Esophagus mucosa (tissue), 1 donor: ENCODE results near the gene CDC42BPB. TPM values are rescaled to one million over a fixed set of nuclear protein-coding genes. Genes with fewer than 3 reads are reported as not detected.
"Not testable (repeated sequence)": the region's sequence is repeated elsewhere in the genome, so short reads cannot be mapped to it uniquely, and the experiment has no call there.

Experiments used
- ATAC-seq: fragments of 200-7000 bp; cut with Tn5 transposase; one replicate; pipeline ENCODE4 v1.9.1; 2020
- total RNA-seq: library from RNA; stranded (reverse); gene quantifications from one replicate; pipeline ENCODE4 v1.2.4, GENCODE V29; 2023
- donor health status: DM: yes; HTN: yes; CAD: no.

CDC42BPB gene
- total RNA-seq, 1 donor from 2014 or later, result 48.5 TPM

DNA sequence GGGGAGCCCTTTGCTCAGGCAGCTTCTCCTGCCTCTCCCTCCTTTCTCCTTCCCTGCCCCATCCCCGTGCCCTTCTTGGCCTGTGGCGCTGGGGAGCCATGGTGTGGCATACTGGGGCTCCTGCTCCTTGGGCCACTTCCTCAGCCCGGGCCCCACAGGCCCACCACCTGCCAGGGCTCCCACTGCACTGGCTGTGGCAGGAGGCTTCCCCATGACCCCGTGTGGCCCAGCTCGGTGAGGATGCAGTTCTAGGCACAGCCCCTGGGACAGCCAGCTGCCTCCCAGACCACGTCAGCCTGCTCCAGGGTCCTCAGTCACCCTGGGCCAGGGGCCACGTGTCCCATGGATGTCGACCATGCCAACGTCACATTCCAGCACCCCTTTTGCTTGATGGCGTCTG, 147.9 kb downstream of the CDC42BPB start:
- ATAC-seq, result no peak

DNA sequence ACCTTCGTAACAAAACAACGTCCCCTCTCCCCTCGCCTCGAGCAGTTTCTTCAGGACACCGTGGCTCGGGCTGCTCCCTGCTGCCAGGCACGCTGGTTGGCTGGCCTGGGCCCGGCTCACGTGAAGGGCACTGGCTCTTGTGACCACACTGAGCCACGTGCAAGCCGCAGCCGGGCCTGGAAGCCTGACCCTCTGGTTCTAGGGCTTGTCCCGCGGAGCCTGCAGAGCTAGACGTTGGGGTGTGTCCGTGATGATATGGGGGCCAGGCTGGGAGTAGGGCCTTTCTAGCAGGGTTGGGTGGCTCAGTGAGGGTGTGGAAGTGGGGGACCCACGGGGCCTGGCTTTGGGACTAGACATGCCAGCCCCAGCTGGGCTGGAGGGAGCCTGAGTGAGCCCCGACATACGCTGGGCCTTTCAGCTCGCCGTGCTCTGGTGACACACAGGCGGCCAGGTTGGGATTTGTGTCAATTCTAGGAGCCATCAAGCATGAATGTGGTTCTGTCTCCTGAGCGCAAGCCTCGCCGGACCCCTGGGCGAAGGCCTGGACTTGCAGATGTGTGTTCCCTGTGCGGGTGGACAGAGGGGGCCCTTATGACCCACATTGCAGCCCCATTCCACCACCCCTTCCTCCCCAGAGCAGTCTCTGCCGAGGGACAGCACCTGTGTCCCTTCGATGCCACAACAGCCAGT, 148.4 kb downstream of the CDC42BPB start:
- ATAC-seq, result peak; percentile 3

DNA sequence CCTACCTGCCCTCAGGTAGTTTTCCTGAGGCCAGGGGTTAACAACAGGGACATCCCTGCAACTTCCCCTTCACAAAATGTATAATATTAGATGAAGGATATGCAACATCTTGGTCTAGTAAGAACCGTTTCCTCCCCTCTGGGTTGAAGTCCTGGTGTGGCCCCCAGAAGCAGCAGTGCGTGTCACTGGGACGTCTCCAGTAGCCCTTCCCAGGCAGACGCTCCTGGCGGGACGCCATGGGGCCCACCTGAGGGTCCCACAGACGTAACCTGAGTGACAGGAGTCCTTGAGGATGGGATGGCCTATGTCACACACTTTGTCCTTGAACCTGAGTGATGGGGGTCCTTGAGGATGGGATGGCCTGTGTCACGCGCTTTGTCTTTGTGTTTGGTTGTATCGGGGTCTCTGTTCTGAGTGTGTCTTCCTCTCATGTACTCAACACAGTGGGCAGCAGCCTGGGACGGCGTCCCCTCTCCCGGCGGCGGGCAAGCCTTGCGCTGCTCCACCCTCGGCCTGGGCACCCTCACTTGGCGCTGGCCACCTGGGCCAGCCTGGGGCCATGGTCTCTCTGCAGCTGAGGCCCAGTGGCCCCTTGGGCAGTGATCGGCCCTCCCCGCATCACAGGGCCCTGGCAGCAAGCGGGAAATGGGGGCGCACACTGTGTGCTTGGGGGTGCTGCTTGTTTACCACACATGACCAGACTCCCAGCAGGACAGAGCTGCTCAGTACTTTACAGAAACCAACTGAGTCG, 149.2 kb downstream of the CDC42BPB start:
- no peak for ATAC-seq

DNA sequence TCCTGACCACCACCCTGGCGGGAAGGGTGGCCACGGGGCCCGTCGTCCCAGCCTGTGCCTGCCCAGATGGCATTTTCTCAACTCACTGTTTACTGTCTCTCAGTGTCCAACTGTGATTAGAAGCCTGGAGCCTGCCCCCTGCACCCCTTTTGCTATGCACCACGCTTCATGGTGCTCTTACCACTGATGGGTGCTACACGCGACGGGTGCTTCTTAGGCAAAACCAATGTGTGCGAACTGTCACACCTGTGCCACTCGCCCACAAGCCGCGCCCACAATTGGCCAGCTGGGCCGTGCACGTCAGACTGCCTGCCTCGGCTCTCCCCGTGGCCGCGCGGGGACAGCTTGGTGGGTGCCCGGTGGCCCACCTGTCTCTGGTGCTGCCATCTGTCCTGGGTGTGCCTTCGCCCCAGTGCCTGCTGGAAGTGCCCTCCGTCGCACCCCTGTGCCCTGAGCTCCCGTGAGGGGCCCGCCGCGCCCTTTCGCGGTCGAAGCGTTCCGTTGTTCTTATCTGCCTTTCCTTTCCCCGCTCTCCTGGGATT, 150.0 kb downstream of the CDC42BPB start:
- ATAC-seq, result no peak

DNA sequence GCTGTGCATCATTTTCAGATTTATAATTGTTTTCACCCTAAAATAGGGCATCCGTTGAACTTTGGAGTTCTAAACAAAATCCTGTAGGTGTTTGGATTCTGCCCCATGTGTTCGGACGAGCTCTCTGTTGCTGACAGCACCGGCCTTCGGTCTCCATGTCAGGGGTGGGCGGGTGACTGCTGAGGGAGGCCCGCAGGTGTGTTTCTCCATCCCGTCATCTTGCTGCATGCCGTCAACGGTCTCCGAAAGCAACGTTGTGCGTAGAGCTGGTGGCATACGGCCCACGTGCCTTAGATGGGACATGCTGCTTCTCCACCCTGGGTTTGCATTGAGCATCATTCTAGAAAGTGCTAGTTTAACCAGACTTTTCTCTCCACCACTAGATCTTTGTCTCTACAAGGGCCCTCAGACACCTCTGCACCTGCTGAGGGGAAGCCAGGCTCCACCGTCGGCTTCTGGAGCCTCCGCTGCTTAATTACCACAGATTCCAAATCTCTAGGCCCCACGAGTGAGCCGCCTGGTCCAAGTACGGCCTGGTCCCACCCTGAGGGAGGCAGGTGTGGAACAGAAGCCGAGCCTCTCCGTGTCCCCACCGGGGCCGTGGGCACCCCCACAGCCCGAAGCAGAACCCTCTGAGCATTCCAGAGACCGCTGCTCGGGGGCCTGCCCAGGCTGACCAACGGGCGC, 150.6 kb downstream of the CDC42BPB start:
- no peak for ATAC-seq

DNA sequence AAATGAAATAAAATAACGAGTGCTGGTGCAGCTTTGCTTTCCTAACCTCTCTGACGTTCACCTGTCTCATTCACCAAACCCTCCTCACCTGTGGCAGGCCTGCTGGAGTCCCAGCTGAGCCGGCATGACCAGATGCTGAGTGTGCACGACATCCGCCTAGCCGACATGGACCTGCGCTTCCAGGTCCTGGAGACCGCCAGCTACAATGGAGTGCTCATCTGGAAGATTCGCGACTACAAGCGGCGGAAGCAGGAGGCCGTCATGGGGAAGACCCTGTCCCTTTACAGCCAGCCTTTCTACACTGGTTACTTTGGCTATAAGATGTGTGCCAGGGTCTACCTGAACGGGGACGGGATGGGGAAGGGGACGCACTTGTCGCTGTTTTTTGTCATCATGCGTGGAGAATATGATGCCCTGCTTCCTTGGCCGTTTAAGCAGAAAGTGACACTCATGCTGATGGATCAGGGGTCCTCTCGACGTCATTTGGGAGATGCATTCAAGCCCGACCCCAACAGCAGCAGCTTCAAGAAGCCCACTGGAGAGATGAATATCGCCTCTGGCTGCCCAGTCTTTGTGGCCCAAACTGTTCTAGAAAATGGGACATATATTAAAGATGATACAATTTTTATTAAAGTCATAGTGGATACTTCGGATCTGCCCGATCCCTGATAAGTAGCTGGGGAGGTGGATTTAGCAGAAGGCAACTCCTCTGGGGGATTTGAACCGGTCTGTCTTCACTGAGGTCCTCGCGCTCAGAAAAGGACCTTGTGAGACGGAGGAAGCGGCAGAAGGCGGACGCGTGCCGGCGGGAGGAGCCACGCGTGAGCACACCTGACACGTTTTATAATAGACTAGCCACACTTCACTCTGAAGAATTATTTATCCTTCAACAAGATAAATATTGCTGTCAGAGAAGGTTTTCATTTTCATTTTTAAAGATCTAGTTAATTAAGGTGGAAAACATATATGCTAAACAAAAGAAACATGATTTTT, 151.9 kb downstream of the CDC42BPB start:
- no peak for ATAC-seq

DNA sequence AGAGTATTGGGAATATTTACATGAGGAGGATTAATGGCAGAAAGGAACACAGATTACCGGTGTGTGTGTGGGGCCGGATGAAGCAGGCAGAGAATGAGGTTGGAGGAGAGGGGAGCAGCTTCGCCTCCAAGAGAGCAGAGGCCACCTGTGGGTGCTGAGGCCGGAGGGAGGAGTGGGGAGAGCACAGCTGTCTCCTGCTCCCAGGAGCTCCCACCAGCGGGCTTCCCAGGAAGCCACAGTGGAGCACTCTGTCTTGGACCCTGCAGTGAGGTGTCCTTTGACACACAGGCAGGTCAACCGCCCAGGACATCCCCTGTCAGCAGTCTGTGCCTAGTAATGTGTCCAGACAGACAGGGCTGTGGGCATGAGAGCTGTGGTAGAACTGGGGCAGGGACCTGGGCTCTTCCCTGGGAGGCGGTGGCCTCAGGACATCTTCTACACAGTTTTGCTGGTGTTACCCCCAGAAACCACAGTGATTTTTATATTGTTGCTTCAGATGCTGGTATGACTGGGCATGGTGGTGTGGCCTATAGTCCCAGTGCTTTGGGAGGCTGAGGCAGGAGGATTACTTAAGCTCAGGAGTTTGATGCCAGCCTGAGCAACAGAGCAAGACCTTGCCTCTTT, 153.3 kb downstream of the CDC42BPB start:
- no peak for ATAC-seq

DNA sequence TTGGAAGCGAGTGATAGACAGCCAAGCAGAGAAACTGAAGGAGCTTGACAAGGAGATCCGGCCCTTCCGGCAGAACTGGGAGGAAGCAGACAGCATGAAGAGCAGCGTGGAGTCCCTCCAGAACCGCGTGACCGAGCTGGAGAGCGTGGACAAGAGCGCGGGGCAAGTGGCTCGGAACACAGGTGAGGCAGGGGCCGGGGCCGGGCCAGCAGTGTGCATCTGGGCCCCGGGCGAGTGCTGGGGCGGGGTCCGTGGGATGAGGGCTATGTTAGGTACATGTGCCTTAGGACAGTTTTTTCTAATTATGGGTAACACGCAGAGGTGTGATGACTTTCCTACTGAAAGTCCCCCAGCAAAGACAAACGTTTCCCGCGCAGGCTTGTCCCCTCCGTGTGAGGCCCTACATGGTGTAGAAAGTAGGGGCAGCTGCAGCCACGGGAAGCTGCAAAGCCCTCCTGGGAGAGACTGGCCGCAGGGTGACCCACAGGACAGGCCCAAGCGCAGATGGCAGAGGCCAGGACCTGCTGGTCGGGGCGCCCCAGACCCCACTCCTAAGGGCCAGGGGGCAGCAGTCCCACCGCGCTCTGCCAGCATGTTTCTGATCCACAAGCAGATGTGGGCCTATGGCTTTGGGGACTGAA, 154.0 kb downstream of the CDC42BPB start:
- no peak for ATAC-seq

DNA sequence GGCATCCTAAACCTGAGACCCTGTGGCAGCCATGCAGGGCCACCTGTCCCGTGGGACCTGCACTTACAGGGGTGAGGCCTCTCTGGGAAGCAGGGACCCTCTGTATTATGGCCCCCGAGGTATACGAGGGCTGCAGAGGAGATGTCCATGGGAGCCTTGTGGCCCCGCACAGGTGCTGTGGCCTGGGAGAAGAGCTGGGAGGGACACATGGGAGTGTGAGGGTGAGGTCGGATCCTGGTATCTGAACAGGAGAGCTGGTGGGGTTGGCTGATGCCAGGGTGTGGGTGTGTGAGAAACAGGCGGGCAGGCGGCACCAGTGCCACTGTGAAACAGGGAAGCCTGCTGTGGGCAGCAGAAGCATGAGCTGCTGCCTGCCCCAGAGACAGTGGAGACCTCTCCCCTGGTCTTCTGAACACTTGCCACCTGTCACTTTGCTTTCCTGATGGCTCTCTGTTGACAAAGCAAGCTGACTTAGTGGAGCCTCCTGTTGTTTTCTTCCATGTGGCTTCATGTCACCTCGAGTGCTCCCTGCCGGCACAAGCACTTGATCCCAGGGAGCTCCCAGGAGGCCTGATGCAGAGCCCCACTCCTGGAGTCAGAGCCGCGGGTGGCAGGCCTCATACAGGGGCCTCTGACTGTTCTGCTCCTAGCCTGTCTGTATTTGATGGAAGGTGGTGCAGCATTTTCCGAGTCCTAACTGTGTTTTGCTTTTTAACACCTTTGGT, 154.7 kb downstream of the CDC42BPB start:
- peak; percentile 6 for ATAC-seq

DNA sequence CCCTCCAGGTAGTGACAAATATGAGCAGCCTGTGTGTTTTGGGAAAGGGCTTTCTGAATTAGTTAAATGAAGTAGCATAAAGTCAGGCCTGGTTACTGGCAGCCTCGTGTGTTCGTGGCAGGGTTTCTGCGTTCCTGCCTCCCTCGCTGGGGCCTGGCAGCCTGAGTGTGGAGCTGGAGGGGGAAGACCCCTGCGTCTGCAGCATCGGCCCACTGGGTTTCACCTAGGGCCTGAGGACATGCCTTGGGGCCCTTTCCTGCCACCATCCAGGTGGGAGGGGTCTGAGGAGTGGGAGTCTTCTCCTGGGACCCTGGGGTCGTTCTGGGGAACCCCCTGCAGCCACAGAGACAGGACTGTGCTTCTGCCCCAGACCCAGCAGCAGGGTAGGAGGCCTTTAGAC, 155.3 kb downstream of the CDC42BPB start:
- ATAC-seq, result no peak

DNA sequence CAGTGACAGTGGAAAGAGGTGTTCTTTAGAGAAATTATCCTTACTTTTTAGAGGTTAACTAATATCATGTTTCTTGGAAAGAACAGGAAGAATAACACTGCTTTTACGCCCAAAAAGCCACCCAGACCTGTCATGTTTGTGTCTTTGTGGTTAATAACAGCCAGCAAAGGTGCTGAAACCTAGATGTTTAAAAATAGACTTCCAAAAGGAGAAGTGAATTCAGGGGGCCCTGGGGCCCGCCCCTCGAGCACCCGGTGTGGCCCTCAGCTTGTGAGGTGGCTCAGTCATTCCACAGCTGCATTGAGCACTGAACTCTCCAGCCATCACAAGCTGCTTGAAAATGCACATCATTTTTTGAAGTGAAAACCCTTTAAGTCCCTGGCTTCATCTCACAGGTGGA, 155.7 kb downstream of the CDC42BPB start:
- peak; percentile 54 for ATAC-seq

DNA sequence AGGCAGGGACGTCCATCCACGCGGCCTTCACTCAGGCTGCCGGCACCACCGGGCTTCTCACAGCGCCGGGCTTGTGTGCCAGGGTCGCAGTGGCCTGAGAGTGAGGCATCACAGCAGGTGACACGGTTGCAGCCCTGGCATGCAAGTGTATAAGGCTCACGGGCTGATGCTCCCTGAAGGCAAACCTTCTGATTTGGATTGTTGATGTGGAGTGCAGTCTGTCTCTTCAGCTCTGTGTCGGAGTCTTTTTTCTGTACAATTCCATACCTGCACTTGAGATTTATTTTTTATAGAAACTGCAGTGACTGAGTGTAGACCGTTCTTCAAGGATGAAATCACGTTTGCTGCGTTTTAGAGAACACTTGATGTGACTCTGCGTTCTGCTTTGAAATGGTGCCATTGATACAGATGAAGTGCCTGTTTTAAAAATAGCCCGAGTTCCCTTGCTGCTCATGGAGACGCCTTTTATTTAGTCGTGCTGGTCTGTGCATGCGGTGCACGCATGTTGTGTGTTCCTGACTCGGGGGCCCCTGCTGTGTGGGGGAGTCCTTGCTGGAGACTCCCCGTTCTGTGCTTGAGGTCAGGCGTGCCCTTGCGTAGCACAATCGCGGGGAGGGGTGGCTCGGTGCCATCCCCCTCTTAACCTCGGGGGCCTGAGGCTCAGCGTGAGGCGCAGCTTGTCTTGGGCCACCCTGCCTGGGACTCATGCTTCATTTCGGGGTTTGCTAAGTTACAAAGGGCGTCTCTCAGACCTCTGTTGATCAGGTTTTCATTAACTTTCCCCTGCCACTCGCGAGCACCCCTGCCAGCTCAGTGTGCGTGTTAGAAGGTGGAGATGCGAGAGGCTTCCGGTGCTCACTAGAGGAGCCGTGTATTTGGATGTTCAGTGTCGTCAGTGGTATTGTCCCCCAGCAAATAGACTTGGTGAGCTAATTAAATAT, 156.4 kb downstream of the CDC42BPB start:
- peak; percentile 24 for ATAC-seq

DNA sequence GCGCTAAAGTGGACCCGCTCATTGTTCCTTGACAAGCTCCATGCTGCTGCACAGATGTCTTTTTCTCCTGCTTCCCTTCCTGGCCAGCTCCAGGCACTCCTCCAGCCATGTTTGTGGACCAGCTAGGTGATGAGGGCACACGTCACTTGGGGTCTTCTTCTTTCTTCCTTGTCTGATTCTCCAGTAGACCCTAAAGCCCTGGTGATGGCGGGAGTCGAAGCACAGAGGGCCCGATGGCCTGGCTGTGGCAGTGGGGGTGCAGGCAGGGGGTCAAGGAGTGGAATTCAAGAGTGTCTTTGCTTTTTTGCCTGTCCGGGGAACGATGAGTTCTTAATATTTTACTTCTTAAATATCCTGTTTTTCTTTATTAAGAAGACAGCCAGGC, 157.8 kb downstream of the CDC42BPB start:
- ATAC-seq, result no peak

DNA sequence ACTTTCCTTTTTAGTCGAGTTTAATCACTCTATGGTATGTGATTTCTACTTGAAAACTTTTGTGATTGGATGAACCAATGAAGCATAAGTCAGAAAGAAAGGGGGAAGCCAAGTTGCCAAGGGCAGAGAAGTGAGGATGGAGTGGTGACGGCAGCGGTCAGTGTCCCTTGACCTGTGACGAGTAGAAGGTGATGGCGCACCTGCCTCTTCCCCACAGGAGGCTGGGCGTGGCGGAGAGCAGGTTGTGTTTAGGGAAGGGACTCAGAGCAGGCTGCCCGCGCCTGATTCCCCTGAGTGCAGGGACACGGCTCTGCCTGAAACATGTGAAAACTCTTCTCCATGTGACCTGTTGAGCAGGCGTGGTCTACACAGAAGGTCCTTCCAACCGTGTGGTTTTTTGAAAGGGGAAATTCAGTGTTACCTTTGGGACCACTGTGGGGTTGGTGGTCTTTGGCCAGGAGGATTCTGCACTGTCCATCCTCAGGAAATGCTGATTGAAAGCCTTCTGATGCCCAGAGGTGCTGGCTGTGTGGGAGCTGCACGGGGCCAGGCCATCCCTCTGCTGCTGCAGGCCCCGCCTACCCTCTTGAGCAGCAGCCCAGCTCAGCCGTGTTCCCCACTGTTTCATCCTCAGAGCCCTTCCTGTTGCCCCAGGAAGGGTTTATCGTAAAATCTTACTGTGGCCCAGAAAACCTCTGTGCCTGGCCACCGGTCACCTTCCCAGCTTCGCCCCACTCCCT, 158.4 kb downstream of the CDC42BPB start:
- ATAC-seq, result no peak

DNA sequence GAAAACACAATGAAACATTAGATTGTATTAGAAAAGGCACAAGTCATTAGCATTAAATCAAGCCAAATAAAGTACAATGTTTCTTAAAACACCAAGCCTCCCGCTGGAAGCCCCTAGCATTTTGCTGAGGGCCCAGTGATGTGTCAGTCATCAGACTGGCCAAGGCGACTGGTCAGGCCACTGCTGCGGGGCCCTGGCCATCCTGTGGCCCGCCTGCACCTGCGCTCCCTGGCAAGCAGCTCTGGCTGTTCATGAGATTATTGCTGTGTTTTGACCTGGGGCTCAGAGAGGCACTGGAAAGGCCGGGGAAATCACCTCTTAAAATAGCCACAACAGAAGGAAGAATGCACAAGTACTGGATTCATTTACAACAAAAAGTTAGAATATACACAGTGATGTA, 159.1 kb downstream of the CDC42BPB start:
- no peak for ATAC-seq

DNA sequence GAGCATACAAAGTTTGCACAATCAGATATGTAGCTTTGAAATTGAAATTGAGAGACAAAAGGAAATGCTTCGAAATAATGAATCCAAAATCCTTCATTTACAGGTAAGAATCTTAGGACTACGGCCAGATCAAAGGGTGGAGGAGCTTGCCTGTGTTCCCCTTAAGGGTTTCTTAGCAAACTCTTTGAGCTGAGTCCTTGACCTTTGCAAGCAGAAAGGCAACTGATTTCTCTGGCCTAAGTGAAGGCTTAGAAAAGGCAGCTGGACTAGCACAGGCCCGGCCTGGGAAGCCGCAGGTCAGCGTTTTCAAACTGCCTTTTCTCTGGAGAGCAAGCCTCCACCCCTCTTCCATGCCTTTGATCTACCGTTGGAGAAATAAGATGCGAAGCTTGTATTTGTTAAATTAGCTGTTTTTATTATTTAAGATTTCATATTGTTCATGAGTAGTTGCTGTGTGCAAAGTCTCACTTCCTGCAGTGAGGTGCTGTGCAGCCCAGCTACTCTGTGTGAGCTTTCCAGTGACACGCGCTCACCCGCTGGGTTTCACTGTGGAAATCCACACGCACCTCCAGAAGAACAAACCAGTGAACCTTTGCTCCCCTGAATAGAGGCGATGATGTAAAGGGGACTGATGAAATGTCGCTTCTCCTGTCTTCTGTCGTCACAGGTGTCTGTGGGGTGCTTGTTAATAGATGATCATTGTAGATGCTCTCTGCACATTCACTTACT, 159.9 kb downstream of the CDC42BPB start:
- no peak for ATAC-seq

DNA sequence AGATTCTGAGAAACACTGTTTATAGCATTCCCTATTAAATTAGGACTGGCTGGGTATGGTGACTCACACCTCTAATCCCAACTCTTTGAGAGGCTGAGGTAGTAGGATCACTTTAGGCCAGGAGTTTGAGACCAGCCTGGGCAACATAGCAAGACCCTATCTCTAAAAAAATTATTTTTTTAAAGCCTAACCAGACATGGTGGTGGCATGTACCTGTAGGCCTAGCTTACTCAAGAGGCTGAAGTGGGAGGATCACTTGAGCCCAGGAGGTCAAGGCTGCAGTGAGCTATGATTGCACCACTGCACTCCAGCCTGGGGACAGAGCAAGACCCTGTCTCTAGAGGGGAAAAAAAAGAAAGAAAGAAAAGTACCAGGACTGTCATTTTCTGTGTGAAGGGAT, 160.6 kb downstream of the CDC42BPB start:
- ATAC-seq, result not testable (repeated sequence)

DNA sequence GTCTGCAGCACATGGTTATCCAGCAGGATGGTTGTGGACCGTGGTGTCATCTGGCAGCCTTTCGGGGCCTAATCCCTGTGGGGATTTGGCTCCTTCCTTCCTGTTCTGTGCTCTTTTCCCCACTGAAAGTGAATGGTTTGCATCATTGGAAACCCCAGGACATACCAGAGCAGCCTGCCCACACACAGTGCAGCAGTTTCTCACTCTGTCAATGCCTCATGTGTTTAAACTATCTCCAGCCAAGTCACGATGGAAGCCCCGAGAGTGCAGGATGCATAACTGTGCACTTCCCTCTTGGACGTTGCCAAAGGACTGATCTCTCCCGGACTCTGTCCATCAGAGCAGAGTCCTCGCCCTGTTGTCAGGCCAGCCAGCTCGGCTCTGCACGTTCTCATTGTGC, 163.9 kb downstream of the CDC42BPB start:
- ATAC-seq, result peak; percentile 27
